HG02610 (cell line): ENCODE results near the gene TRPC1.
"Not testable (repeated sequence)": the region's sequence is repeated elsewhere in the genome, so short reads cannot be mapped to it uniquely, and the experiment has no call there.

ENCODE experiments used
- ATAC-seq: cut with Tn5 transposase; IDR thresholded peaks from one replicate; pipeline ENCODE4 v1.9.1; 2021; ENCODE audit warnings: mild to moderate bottlenecking, moderate library complexity; ENCODE audit not compliant: unreplicated experiment

TRPC1 gene

GRCh38 chr3:142750531-142750930, 26.7 kb downstream of the TRPC1 start:
- ATAC-seq = not testable (repeated sequence)

- not testable (repeated sequence) for ATAC-seq
These were observed 28.8 kb downstream of the TRPC1 start for GRCh38 chr3:142752605-142753004.

- ATAC-seq = no peak
These were observed 30.7 kb downstream of the TRPC1 start for GRCh38 chr3:142754494-142754893.

- ATAC-seq = no peak
These were observed 44.5 kb downstream of the TRPC1 start for GRCh38 chr3:142768338-142768737.

GRCh38 chr3:142777927-142778326, 54.1 kb downstream of the TRPC1 start:
- no peak for ATAC-seq

- no peak for ATAC-seq
These were observed 54.7 kb downstream of the TRPC1 start for GRCh38 chr3:142778541-142778940.

- ATAC-seq = no peak
These were observed 55.8 kb downstream of the TRPC1 start for GRCh38 chr3:142779591-142779990.

GRCh38 chr3:142782616-142783015, 58.8 kb downstream of the TRPC1 start:
- ATAC-seq = no peak

- ATAC-seq = no peak
These were observed 60.4 kb downstream of the TRPC1 start for GRCh38 chr3:142784228-142784627.

GRCh38 chr3:142785996-142786395, 62.2 kb downstream of the TRPC1 start:
- no peak for ATAC-seq

GRCh38 chr3:142787719-142788118, 63.9 kb downstream of the TRPC1 start:
- ATAC-seq = no peak

- ATAC-seq = no peak
These were observed 70.7 kb downstream of the TRPC1 start for GRCh38 chr3:142794508-142794907.

GRCh38 chr3:142795332-142795731, 71.5 kb downstream of the TRPC1 start:
- ATAC-seq = no peak

- ATAC-seq = no peak
These were observed 73.0 kb downstream of the TRPC1 start for GRCh38 chr3:142796823-142797222.

GRCh38 chr3:142801746-142802145, 77.9 kb downstream of the TRPC1 start:
- ATAC-seq = no peak

GRCh38 chr3:142802891-142803290, 79.1 kb downstream of the TRPC1 start:
- ATAC-seq = no peak

- ATAC-seq = no peak
These were observed 84.5 kb downstream of the TRPC1 start for GRCh38 chr3:142808103-142808917.

GRCh38 chr3:142809259-142809658, 85.4 kb downstream of the TRPC1 start:
- no peak for ATAC-seq

GRCh38 chr3:142815803-142816202, 92.0 kb downstream of the TRPC1 start:
- ATAC-seq = no peak

GRCh38 chr3:142817356-142817755, 93.5 kb downstream of the TRPC1 start:
- ATAC-seq = no peak

GRCh38 chr3:142817897-142818296, 94.1 kb downstream of the TRPC1 start:
- ATAC-seq = no peak

- no peak for ATAC-seq
These were observed 94.8 kb downstream of the TRPC1 start for GRCh38 chr3:142818651-142819050.

GRCh38 chr3:142819179-142819578, 95.3 kb downstream of the TRPC1 start:
- ATAC-seq = no peak
